GM18517 (cell line): Measurements from ENCODE around the gene BAZ1B.
"Not testable (repeated sequence)": the region's sequence is repeated elsewhere in the genome, so short reads cannot be mapped to it uniquely, and the experiment has no call there.

ENCODE experiments used
- ATAC-seq: cut with Tn5 transposase; IDR thresholded peaks from one replicate; pipeline ENCODE4 v1.9.1; 2021; ENCODE audit warnings: mild to moderate bottlenecking, moderate library complexity; ENCODE audit not compliant: unreplicated experiment

BAZ1B gene

GRCh38 chr7:73429622-73430505 is 92.2 kb downstream of the BAZ1B start:
- ATAC-seq = no peak

GRCh38 chr7:73429215-73429614 is 92.9 kb downstream of the BAZ1B start:
- no peak for ATAC-seq

GRCh38 chr7:73427902-73428787 is 93.9 kb downstream of the BAZ1B start:
- ATAC-seq = no peak

- no peak for ATAC-seq
Observed at GRCh38 chr7:73426016-73426415, 96.1 kb downstream of the BAZ1B start.

- no peak for ATAC-seq
Observed at GRCh38 chr7:73425356-73425983, 96.6 kb downstream of the BAZ1B start.

GRCh38 chr7:73424489-73424885 is 97.6 kb downstream of the BAZ1B start:
- ATAC-seq = no peak

GRCh38 chr7:73423519-73424488 is 98.3 kb downstream of the BAZ1B start:
- ATAC-seq = no peak

GRCh38 chr7:73420610-73421009 is 101.5 kb downstream of the BAZ1B start:
- not testable (repeated sequence) for ATAC-seq

- ATAC-seq = not testable (repeated sequence)
Observed at GRCh38 chr7:73420016-73420415, 102.1 kb downstream of the BAZ1B start.

GRCh38 chr7:73418113-73418703 is 103.9 kb downstream of the BAZ1B start:
- no peak for ATAC-seq

- not testable (repeated sequence) for ATAC-seq
Observed at GRCh38 chr7:73410541-73411131, 111.5 kb downstream of the BAZ1B start.

GRCh38 chr7:73404860-73405259 is 117.2 kb downstream of the BAZ1B start:
- not testable (repeated sequence) for ATAC-seq

- ATAC-seq = not testable (repeated sequence)
Observed at GRCh38 chr7:73399185-73400050, 122.7 kb downstream of the BAZ1B start.

GRCh38 chr7:73397521-73398281 is 124.4 kb downstream of the BAZ1B start:
- no peak for ATAC-seq

GRCh38 chr7:73395538-73396503 is 126.3 kb downstream of the BAZ1B start:
- no peak for ATAC-seq

- no peak for ATAC-seq
Observed at GRCh38 chr7:73394422-73394821, 127.7 kb downstream of the BAZ1B start.
